ENCODE measurements around the gene SLC26A11. TPM values are rescaled to one million over a fixed set of nuclear protein-coding genes. Genes with fewer than 3 reads are reported as not detected.
A peak's percentile ranks its signal among the peaks of the same experiment; 100 is the strongest.

SLC26A11 gene
- total RNA-seq, 1 donor from 2014 or later: 51.6 TPM

GRCh38 chr17:80286638-80286960, 66.4 kb downstream of the SLC26A11 start:
- ATAC-seq (no peak), DNase-seq (no peak)
- Histone ChIP-seq H3K36me3 (peaks cover 64% of the 10 kb centered on the region), H3K4me1 (no peaks in the 10 kb centered on the region), H3K9me3 (no peaks in the 10 kb centered on the region), H3K4me3 (no peak overlapping the region), H3K27me3 (no peaks in the 10 kb centered on the region), H3K27ac (no peak overlapping the region)
- intact Hi-C loops (cut with DNase I): no loop called here
- TF ChIP-seq CTCF (IDR thresholded peaks at IDR 0.05): no peak

- Histone ChIP-seq H3K27me3 (no peaks in the 10 kb centered on the region), H3K36me3 (peaks cover 64% of the 10 kb centered on the region), H3K9me3 (no peaks in the 10 kb centered on the region), H3K27ac (no peak overlapping the region), H3K4me1 (no peaks in the 10 kb centered on the region), H3K4me3 (no peak overlapping the region)
- intact Hi-C loops (cut with DNase I): no loop called here
- DNase-seq (no peak), ATAC-seq (no peak)
- no peak for TF ChIP-seq CTCF (IDR thresholded peaks at IDR 0.05)
These were observed 66.8 kb downstream of the SLC26A11 start for GRCh38 chr17:80287038-80287437.

GRCh38 chr17:80287806-80288567, 67.8 kb downstream of the SLC26A11 start:
- peaks cover 66% of the 10 kb centered on the region for H3K36me3 ChIP-seq

GRCh38 chr17:80289616-80290015, 69.4 kb downstream of the SLC26A11 start:
- intact Hi-C loops (cut with DNase I): no loop called here

More at GRCh38 chr17:80287806-80288567, 67.8 kb downstream of the SLC26A11 start:
- DNase-seq (no peak), ATAC-seq (no peak)
- intact Hi-C loops (cut with DNase I): no loop called here
- Histone ChIP-seq H3K9me3 (no peaks in the 10 kb centered on the region), H3K4me3 (no peak overlapping the region), H3K27ac (no peak overlapping the region), H3K4me1 (no peaks in the 10 kb centered on the region), H3K27me3 (no peaks in the 10 kb centered on the region)
- TF ChIP-seq CTCF (IDR thresholded peaks at IDR 0.05): no peak

GRCh38 chr17:80290156-80290555, 69.9 kb downstream of the SLC26A11 start:
- TF ChIP-seq CTCF (IDR thresholded peaks at IDR 0.05): no peak
- H3K27ac ChIP-seq: no peak overlapping the region
- peak; percentile 45 for DNase-seq
- no peaks in the 10 kb centered on the region for H3K4me1 ChIP-seq
- no peaks in the 10 kb centered on the region for H3K27me3 ChIP-seq
- no peak for ATAC-seq
- H3K4me3 ChIP-seq: no peak overlapping the region
- intact Hi-C loops (cut with DNase I): no loop called here
- no peaks in the 10 kb centered on the region for H3K9me3 ChIP-seq
- peaks cover 71% of the 10 kb centered on the region for H3K36me3 ChIP-seq

More at GRCh38 chr17:80289616-80290015, 69.4 kb downstream of the SLC26A11 start:
- Histone ChIP-seq H3K27me3 (no peaks in the 10 kb centered on the region), H3K36me3 (peaks cover 70% of the 10 kb centered on the region), H3K9me3 (no peaks in the 10 kb centered on the region), H3K27ac (no peak overlapping the region), H3K4me1 (no peaks in the 10 kb centered on the region), H3K4me3 (no peak overlapping the region)
- TF ChIP-seq CTCF (IDR thresholded peaks at IDR 0.05): no peak
- ATAC-seq (no peak), DNase-seq (no peak)
